Measurements from ENCODE around the gene PIGV.

- no peak for TF ChIP-seq CTCF (conservative IDR thresholded peaks at IDR 0.05)
- no peak for TF ChIP-seq ZFX (IDR thresholded peaks at IDR 0.05)
Observed at GRCh38 chr1:26781206-26781825, 6.4 kb upstream of the PIGV start.

Data from C4-2B (cell line).